Stimulated activated naive B cell treated with anti-CD40 and anti-IgM and Interleukin-4, amounts not matched to agents 10 μg/mL and 1 μg/mL and 100 μg/mL, for 72 hours (primary cell): ENCODE results near the gene GCM1.
A peak's percentile ranks its signal among the peaks of the same experiment; 100 is the strongest.
"Not testable (repeated sequence)": the region's sequence is repeated elsewhere in the genome, so short reads cannot be mapped to it uniquely, and the experiment has no call there.

Experiments used
- ATAC-seq, 2 donors: fragments of 150-1000 bp; cut with Tn5 transposase; replicated peaks; 2 replicates each; pipeline ENCODE4 v1.10.0; 2021; ENCODE audit warnings: moderate library complexity in 1 of 2
- DNase-seq: peaks from one replicate; pipeline ENCODE4 v3.0.0; 2021
- H3K27ac Mint-ChIP-seq: one replicate; pipeline ENCODE4 v1.8.0; 2022; ENCODE audit warnings: mild to moderate bottlenecking, mixed read lengths
- H3K27me3 Mint-ChIP-seq, 2 donors: one replicate each; pipeline ENCODE4 v1.8.0; 2022; ENCODE audit warnings: mixed read lengths in 2 of 2
- H3K36me3 Mint-ChIP-seq, 2 donors: one replicate each; pipeline ENCODE4 v1.8.0; 2022; ENCODE audit warnings: mixed read lengths in 2 of 2, mild to moderate bottlenecking in 1 of 2
- H3K4me1 Mint-ChIP-seq, 2 donors: one replicate each; pipeline ENCODE4 v1.8.0; 2022; ENCODE audit warnings: mixed read lengths in 2 of 2, mild to moderate bottlenecking in 1 of 2
- H3K4me3 Mint-ChIP-seq, 2 donors: one replicate each; pipeline ENCODE4 v1.8.0; 2022; ENCODE audit warnings: mild to moderate bottlenecking in 2 of 2, mixed read lengths in 2 of 2, moderate library complexity in 1 of 2
- H3K9me3 Mint-ChIP-seq, 2 donors: one replicate each; pipeline ENCODE4 v1.8.0; 2022; ENCODE audit warnings: mixed read lengths in 2 of 2, mild to moderate bottlenecking in 1 of 2

The GCM1 gene

DNA sequence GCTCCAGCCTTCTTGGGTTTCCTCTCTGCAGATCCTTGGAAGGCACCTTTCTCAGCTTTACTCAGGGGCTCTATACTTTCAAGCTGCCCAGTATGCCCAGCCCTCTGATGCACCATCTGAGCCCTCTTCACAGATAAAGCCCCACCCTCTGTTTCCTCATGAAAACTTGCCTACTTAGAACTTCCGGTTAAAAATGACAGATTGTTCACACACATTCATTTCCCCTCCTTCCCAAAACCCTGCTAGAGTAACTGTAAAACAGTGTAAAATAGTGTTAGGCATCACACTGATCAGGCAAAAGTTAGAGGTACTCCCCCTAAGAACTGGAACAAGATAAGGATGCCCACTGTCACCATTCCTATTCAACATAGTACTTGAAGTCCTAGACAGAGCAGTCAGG lies 14.0 kb upstream of the GCM1 start:
- Mint-ChIP-seq H3K4me1 (peaks cover 5 to 13% of the 10 kb centered on the region in 2 donors), H3K9me3 (peaks cover 0 to 3% of the 10 kb centered on the region in 2 donors), H3K36me3 (no peaks in the 10 kb centered on the region), H3K27ac (no peak overlapping the region), H3K4me3 (no peak overlapping the region), H3K27me3 (no peaks in the 10 kb centered on the region)
- DNase-seq (no peak), ATAC-seq (no peak)

GRCh38 chr6:53161481-53162009 lies 12.9 kb upstream of the GCM1 start:
- Mint-ChIP-seq H3K4me1 (peaks cover 5 to 13% of the 10 kb centered on the region in 2 donors), H3K27ac (no peak overlapping the region), H3K4me3 (no peak overlapping the region), H3K27me3 (no peaks in the 10 kb centered on the region), H3K36me3 (no peaks in the 10 kb centered on the region), H3K9me3 (peaks cover 0 to 3% of the 10 kb centered on the region in 2 donors)
- DNase-seq (no peak), ATAC-seq (no peak)

GRCh38 chr6:53159558-53159957 lies 10.9 kb upstream of the GCM1 start:
- Mint-ChIP-seq H3K27me3 (no peaks in the 10 kb centered on the region), H3K4me3 (no peak overlapping the region), H3K27ac (no peak overlapping the region), H3K36me3 (no peaks in the 10 kb centered on the region), H3K9me3 (peaks cover 0 to 3% of the 10 kb centered on the region in 2 donors), H3K4me1 (peaks cover 5 to 13% of the 10 kb centered on the region in 2 donors)
- DNase-seq (no peak), ATAC-seq (no peak)

DNA sequence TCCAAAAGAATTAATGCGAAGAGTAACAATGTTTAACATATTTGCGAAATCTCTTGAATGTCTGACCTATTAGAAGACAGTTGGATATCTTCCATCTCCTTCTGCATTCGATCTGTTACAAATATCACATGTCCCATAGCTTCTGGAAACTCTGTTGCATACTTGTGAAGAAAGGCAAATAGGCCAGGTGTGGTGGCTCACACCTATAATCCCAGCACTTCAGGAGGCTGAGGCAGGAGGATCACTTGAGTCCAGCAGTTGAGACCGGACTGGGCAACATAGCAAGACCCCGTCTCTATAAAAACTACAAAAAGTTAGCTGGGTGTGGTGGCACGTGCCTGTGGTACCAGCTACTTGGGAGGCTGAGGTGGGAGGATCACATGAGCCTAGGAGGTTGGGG lies 9.4 kb upstream of the GCM1 start:
- not testable (repeated sequence) for H3K9me3 Mint-ChIP-seq, H3K27me3 Mint-ChIP-seq, H3K27ac Mint-ChIP-seq, H3K4me1 Mint-ChIP-seq, ATAC-seq, H3K36me3 Mint-ChIP-seq, H3K4me3 Mint-ChIP-seq, DNase-seq

- not testable (repeated sequence) for H3K4me1 Mint-ChIP-seq, H3K36me3 Mint-ChIP-seq, H3K9me3 Mint-ChIP-seq, H3K27me3 Mint-ChIP-seq, H3K4me3 Mint-ChIP-seq, ATAC-seq, H3K27ac Mint-ChIP-seq, DNase-seq
Measured at GRCh38 chr6:53155279-53155678, 6.6 kb upstream of the GCM1 start.

- H3K27me3 Mint-ChIP-seq, result no peaks in the 10 kb centered on the region
- no peak overlapping the region for H3K4me3 Mint-ChIP-seq
- no peak overlapping the region for H3K27ac Mint-ChIP-seq
- no peaks in the 10 kb centered on the region for H3K36me3 Mint-ChIP-seq
- no peaks in the 10 kb centered on the region for H3K4me1 Mint-ChIP-seq
- ATAC-seq (no peak), DNase-seq (no peak)
- H3K9me3 Mint-ChIP-seq, result no peaks in the 10 kb centered on the region
Measured at GRCh38 chr6:53154794-53155193, 6.2 kb upstream of the GCM1 start.

DNA sequence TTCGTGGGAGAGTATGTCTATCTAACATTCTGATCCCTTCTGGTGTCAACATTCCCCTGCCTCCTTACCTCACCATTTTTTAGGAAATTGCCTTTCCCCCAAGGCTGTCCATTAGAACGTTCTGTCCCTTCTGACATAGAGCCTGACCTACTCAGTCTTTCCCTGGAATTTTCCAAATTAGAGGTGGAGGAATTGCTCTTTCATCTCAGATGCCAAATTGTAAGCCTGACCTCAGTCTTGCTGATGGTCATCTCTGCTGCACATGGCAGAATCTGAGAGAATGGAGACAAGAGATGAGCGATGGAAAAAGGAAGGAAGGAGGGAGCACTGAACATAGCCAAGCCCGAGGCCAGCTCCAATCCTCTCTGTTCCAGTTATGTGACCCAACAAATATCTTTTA lies 5.4 kb upstream of the GCM1 start:
- Mint-ChIP-seq H3K9me3 (no peaks in the 10 kb centered on the region), H3K27me3 (no peaks in the 10 kb centered on the region), H3K4me1 (no peaks in the 10 kb centered on the region), H3K27ac (no peak overlapping the region), H3K4me3 (no peak overlapping the region), H3K36me3 (no peaks in the 10 kb centered on the region)
- DNase-seq (no peak), ATAC-seq (no peak)

DNA sequence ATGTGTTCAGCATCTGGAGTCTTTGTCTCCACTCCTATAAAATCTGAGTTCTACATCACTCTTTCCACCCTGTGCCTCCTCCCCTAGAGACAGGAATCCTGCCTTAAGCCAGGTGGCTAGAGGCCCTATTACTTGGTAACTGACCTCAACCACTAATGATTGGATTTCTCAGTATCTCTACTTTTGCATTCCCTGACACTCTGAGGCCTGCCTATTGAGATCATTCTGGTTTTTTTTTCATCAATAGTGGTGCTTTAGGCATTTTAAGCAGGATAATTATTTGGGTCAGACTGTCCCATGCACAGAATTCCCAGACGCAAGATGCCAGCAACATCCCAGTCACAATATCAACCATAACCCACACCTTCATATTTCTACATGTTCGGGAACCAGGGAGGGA lies 3.9 kb upstream of the GCM1 start:
- H3K27ac Mint-ChIP-seq, result no peak overlapping the region
- DNase-seq (no peak), ATAC-seq (no peak)
- no peaks in the 10 kb centered on the region for H3K27me3 Mint-ChIP-seq
- no peaks in the 10 kb centered on the region for H3K9me3 Mint-ChIP-seq
- H3K4me1 Mint-ChIP-seq, result no peaks in the 10 kb centered on the region
- no peak overlapping the region for H3K4me3 Mint-ChIP-seq
- H3K36me3 Mint-ChIP-seq, result no peaks in the 10 kb centered on the region

- no peaks in the 10 kb centered on the region for H3K4me1 Mint-ChIP-seq
- H3K36me3 Mint-ChIP-seq, result no peaks in the 10 kb centered on the region
- no peak for DNase-seq
- no peak overlapping the region for H3K27ac Mint-ChIP-seq
- no peaks in the 10 kb centered on the region for H3K27me3 Mint-ChIP-seq
- ATAC-seq, result peak; percentile 31 to 34
- H3K4me3 Mint-ChIP-seq, result no peak overlapping the region
- no peaks in the 10 kb centered on the region for H3K9me3 Mint-ChIP-seq
Measured at GRCh38 chr6:53151676-53152075, 3.0 kb upstream of the GCM1 start.

DNA sequence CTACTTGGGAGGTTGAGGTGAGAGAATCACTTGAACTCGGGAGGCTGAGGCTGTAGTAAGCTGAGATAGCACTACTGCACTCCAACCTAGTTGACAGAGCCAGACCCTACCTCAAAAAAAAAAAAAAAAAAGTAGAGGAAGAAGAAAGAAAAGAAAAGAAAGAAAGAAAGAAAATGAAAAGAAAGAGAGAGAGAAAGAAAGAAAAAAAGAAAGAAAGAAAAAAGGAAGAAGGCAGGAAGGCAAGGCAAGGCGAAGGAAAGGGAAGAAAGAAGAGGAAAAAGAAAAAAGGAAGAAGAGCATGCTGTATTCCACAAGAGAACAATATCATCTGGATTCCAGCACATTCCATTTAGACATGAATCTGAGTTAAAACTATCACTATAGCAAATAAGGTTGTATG lies 3.8 kb downstream of the GCM1 start:
- no peak for DNase-seq
- peaks cover 0 to 12% of the 10 kb centered on the region in 2 donors for H3K36me3 Mint-ChIP-seq

GRCh38 chr6:53143710-53144109 lies 4.9 kb downstream of the GCM1 start:
- ATAC-seq, result no peak
- DNase-seq, result no peak
- Mint-ChIP-seq H3K36me3 (peaks cover 0 to 12% of the 10 kb centered on the region in 2 donors), H3K27me3 (no peaks in the 10 kb centered on the region), H3K27ac (no peak overlapping the region), H3K9me3 (no peaks in the 10 kb centered on the region), H3K4me3 (no peak overlapping the region), H3K4me1 (no peaks in the 10 kb centered on the region)

More for the DNA sequence above, 3.8 kb downstream of the GCM1 start:
- Mint-ChIP-seq H3K4me3 (no peak overlapping the region), H3K9me3 (no peaks in the 10 kb centered on the region), H3K27ac (no peak overlapping the region), H3K4me1 (no peaks in the 10 kb centered on the region), H3K27me3 (no peaks in the 10 kb centered on the region)
- no peak for ATAC-seq

GRCh38 chr6:53142810-53143209 lies 5.8 kb downstream of the GCM1 start:
- no peak overlapping the region for H3K4me3 Mint-ChIP-seq
- no peaks in the 10 kb centered on the region for H3K9me3 Mint-ChIP-seq
- DNase-seq, result no peak
- H3K36me3 Mint-ChIP-seq, result peaks cover 0 to 12% of the 10 kb centered on the region in 2 donors
- no peaks in the 10 kb centered on the region for H3K4me1 Mint-ChIP-seq
- no peak for ATAC-seq
- no peak overlapping the region for H3K27ac Mint-ChIP-seq
- no peaks in the 10 kb centered on the region for H3K27me3 Mint-ChIP-seq

DNA sequence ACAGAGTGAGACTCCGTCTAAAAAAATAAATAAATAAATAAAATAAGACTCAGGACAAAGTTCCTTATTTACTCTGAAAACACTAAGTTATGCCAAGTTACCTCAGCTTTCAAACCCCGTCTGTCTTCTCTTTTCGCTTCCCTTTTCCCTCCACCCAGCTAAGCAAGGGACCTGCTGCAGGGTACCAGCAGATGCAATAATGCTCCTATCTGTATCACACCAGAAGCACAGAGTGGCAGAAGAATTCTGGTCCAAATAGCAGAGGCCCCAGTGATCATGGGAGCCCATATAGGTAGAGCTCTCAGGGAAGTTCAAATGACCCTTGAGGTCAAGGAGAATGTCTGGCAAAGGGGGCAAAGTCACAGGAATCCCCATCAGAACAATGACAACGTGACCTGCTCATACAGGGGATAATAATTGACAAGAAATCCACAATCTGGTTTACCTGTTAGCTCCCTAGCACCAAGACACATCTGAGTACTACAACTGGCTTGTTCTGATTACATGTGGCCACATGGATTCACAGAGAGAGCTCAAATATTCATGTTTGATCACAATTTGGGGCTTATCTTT lies 8.7 kb downstream of the GCM1 start:
- Mint-ChIP-seq H3K36me3 (peaks cover 0 to 12% of the 10 kb centered on the region in 2 donors), H3K27ac (no peak overlapping the region)
- ATAC-seq, result no peak

DNA sequence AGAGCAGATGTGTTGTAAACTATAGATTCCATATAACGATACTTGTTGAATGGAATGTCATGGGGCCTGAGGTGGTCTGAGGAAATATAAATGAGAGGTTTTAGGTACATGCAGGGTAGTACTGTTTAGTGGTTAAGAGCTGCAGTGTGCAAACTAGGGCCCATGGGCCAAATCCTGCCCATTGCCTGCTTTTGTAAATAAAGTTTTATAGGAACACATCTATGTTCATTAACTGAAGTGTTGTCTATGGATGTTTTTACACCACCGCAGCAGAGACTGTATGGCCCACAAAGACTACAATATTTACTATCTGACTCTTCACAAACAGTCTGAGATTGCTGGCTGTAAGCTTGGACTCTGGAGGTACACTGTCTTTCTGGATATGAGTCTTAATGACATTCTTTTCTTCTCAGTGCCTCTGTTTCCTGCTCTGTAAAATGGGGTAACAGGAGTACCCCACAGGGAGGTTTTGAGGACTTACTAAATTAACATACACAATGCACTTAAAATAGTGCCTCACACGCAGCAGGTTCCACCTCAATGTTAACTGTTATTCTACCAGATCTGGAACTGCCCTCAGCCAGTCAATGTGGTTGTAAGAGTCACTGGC lies 12.5 kb downstream of the GCM1 start:
- Mint-ChIP-seq H3K36me3 (peaks cover 3% of the 10 kb centered on the region in 2 donors), H3K4me1 (no peaks in the 10 kb centered on the region), H3K27ac (no peak overlapping the region), H3K27me3 (no peaks in the 10 kb centered on the region), H3K4me3 (no peak overlapping the region), H3K9me3 (no peaks in the 10 kb centered on the region)
- DNase-seq, result no peak
- no peak for ATAC-seq

More for the DNA sequence above, 8.7 kb downstream of the GCM1 start:
- H3K4me3 Mint-ChIP-seq, result no peak overlapping the region
- H3K27me3 Mint-ChIP-seq, result no peaks in the 10 kb centered on the region
- no peaks in the 10 kb centered on the region for H3K4me1 Mint-ChIP-seq
- H3K9me3 Mint-ChIP-seq, result no peaks in the 10 kb centered on the region
- no peak for DNase-seq

DNA sequence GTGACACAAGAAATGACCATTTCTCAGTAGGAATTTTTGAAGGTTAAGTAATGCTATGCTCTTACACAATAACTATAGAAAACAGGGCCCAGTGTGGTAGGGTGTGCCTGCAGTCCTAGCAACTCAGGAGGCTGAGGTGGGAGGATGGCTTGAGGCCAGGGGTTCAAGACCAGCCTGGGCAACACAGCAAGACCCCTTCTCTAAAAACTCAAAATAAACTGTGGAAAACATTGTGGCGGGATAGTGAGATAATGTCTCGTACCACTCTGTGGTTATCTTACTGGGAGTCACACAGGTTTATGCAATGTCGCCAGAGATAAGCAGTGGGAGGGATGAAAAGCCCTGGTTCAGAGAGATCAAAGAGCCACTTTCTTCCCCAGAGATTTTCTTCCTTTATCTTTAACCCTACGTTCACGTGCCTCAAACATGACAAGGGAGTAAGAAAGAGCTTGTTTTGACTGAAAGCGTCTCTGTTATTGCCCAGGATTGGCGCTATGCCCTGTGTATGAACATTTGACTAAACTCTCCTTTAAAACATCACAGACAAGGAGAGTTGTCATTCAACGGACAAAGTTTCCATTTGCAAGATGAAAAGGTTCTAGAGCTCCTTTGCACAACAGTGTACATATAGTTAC lies 13.9 kb downstream of the GCM1 start:
- Mint-ChIP-seq H3K4me3 (no peak overlapping the region), H3K36me3 (peaks cover 3% of the 10 kb centered on the region in 2 donors), H3K27me3 (no peaks in the 10 kb centered on the region), H3K27ac (no peak overlapping the region), H3K9me3 (no peaks in the 10 kb centered on the region), H3K4me1 (no peaks in the 10 kb centered on the region)
- no peak for ATAC-seq
- DNase-seq, result no peak
